Measurements from ENCODE around the gene LIN37. TPM values are rescaled to one million over a fixed set of nuclear protein-coding genes. Genes with fewer than 3 reads are reported as not detected.
A peak's percentile ranks its signal among the peaks of the same experiment; 100 is the strongest.

The LIN37 gene
- total and polyA plus RNA-seq, 2 of the 13 experiments (the other 11 are each of a cell fraction or from before 2014, with no cell fraction given), result 6.3 to 8.7 TPM

- 0 out of 2 replicates have a peak, but pooled peaks have one; percentile 35 for TF ChIP-seq ZNF224 (CRISPR knock-in tag; IDR thresholded peaks at IDR 0.05)
- TF ChIP-seq, protein P1, sequence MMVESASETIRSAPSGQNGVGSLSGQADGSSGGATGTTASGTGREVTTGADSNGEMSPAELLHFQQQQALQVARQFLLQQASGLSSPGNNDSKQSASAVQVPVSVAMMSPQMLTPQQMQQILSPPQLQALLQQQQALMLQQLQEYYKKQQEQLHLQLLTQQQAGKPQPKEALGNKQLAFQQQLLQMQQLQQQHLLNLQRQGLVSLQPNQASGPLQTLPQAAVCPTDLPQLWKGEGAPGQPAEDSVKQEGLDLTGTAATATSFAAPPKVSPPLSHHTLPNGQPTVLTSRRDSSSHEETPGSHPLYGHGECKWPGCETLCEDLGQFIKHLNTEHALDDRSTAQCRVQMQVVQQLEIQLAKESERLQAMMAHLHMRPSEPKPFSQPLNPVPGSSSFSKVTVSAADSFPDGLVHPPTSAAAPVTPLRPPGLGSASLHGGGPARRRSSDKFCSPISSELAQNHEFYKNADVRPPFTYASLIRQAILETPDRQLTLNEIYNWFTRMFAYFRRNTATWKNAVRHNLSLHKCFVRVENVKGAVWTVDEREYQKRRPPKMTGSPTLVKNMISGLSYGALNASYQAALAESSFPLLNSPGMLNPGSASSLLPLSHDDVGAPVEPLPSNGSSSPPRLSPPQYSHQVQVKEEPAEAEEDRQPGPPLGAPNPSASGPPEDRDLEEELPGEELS (CRISPR knock-in tag; IDR thresholded peaks at IDR 0.05), result no peak
- TF ChIP-seq ATF5 (CRISPR knock-in tag; IDR thresholded peaks at IDR 0.05; ENCODE audit: low read depth), result no peak
- TF ChIP-seq, protein P2, sequence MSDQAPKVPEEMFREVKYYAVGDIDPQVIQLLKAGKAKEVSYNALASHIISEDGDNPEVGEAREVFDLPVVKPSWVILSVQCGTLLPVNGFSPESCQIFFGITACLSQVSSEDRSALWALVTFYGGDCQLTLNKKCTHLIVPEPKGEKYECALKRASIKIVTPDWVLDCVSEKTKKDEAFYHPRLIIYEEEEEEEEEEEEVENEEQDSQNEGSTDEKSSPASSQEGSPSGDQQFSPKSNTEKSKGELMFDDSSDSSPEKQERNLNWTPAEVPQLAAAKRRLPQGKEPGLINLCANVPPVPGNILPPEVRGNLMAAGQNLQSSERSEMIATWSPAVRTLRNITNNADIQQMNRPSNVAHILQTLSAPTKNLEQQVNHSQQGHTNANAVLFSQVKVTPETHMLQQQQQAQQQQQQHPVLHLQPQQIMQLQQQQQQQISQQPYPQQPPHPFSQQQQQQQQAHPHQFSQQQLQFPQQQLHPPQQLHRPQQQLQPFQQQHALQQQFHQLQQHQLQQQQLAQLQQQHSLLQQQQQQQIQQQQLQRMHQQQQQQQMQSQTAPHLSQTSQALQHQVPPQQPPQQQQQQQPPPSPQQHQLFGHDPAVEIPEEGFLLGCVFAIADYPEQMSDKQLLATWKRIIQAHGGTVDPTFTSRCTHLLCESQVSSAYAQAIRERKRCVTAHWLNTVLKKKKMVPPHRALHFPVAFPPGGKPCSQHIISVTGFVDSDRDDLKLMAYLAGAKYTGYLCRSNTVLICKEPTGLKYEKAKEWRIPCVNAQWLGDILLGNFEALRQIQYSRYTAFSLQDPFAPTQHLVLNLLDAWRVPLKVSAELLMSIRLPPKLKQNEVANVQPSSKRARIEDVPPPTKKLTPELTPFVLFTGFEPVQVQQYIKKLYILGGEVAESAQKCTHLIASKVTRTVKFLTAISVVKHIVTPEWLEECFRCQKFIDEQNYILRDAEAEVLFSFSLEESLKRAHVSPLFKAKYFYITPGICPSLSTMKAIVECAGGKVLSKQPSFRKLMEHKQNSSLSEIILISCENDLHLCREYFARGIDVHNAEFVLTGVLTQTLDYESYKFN (CRISPR knock-in tag; conservative IDR thresholded peaks at IDR 0.05), result peak; percentile 13; the same call in 1 of the 2 replicates
- 0 out of 2 replicates have a peak, but pooled peaks have one; percentile 11 for TF ChIP-seq NFKB2 (CRISPR knock-in tag; IDR thresholded peaks at IDR 0.05; ENCODE audit: borderline replicate concordance)
- no peak for TF ChIP-seq SMYD3 (CRISPR knock-in tag; IDR thresholded peaks at IDR 0.05)
- peak; percentile 10 for TF ChIP-seq YY1 (IDR thresholded peaks at IDR 0.05; ENCODE audit: insufficient read depth, insufficient replicate concordance, low read depth, low read length)
- TF ChIP-seq BHLHE40 (IDR thresholded peaks at IDR 0.05; ENCODE audit: low read length), result no peak
- TF ChIP-seq DMAP1 (CRISPR knock-in tag; IDR thresholded peaks at IDR 0.05), result 0 out of 2 replicates have a peak, but pooled peaks have one; percentile 11
- TF ChIP-seq ZNF263 (CRISPR knock-in tag; IDR thresholded peaks at IDR 0.05), result no peak
- 0 out of 2 replicates have a peak, but pooled peaks have one; percentile 31 for TF ChIP-seq ZNF446 (CRISPR knock-in tag; IDR thresholded peaks at IDR 0.05)
- TF ChIP-seq SMARCC2 (IDR thresholded peaks at IDR 0.05), result no peak
- no peak for TF ChIP-seq GPBP1L1 (CRISPR knock-in tag; IDR thresholded peaks at IDR 0.05)
- no peak for TF ChIP-seq GZF1 (CRISPR knock-in tag; IDR thresholded peaks at IDR 0.05)
- TF ChIP-seq FLYWCH1 (CRISPR knock-in tag; IDR thresholded peaks at IDR 0.05), result no peak
- TF ChIP-seq ZNF572 (CRISPR knock-in tag; IDR thresholded peaks at IDR 0.05), result no peak
- TF ChIP-seq KDM2A (CRISPR knock-in tag; IDR thresholded peaks at IDR 0.05; ENCODE audit: borderline replicate concordance, low read depth), result peak; percentile 69; the same call in 1 of the 2 replicates
- peak; percentile 79 for TF ChIP-seq PATZ1 (CRISPR knock-in tag; IDR thresholded peaks at IDR 0.05)
- TF ChIP-seq SNRNP70 (IDR thresholded peaks at IDR 0.05; ENCODE audit: low read depth, low read length), result no peak
Measured at GRCh38 chr19:35757231-35757748, 8.9 kb downstream of the LIN37 start (continued).
